Natural killer cell (primary cell): ENCODE data around the gene ROBO1. TPM values are rescaled to one million over a fixed set of nuclear protein-coding genes. Genes with fewer than 3 reads are reported as not detected.

ENCODE experiments used
- ATAC-seq, 3 donors: fragments of 150-1000 bp in 2 of 3; fragments of 200-7000 bp in 1 of 3; cut with Tn5 transposase; 1 replicate in 1 of 3; 2 replicates in 2 of 3; pipeline ENCODE4 v1.10.0; 2021; ENCODE audit warnings: mild to moderate bottlenecking in 2 of 3, moderate library complexity in 2 of 3
- DNase-seq, 2 donors: peaks; one replicate each; pipeline versions ENCODE4 v3.0.0 to v3.0.0-alpha.2; 2013 to 2021; ENCODE audit warnings: mixed read lengths in 1 of 2
- H3K27ac ChIP-seq: one replicate; pipeline ENCODE4 v1.5.1; 2013; ENCODE audit warnings: mild to moderate bottlenecking, low read length
- H3K27me3 ChIP-seq: one replicate; pipeline ENCODE4 v1.6.1; 2013; ENCODE audit warnings: low read length; ENCODE audit not compliant: control insufficient read depth, insufficient read depth
- H3K36me3 ChIP-seq: one replicate; pipeline ENCODE4 v1.6.1; 2013; ENCODE audit warnings: low read length; ENCODE audit not compliant: control insufficient read depth, insufficient read depth
- H3K4me1 ChIP-seq: one replicate; pipeline ENCODE4 v1.6.1; 2013; ENCODE audit warnings: low read length; ENCODE audit not compliant: control insufficient read depth, insufficient read depth
- H3K4me3 ChIP-seq: one replicate; pipeline ENCODE4 v1.5.1; 2013; ENCODE audit warnings: low read length
- H3K9me3 ChIP-seq: one replicate; pipeline ENCODE4 v1.6.1; 2013; ENCODE audit warnings: low read length; ENCODE audit not compliant: control insufficient read depth, insufficient read depth
- H3K27ac Mint-ChIP-seq, 2 donors: one replicate each; pipeline ENCODE4 v1.8.0; 2022; ENCODE audit warnings: mild to moderate bottlenecking in 2 of 2, mixed read lengths in 2 of 2, moderate library complexity in 1 of 2
- H3K27me3 Mint-ChIP-seq, 2 donors: one replicate each; pipeline ENCODE4 v1.8.0; 2022; ENCODE audit warnings: low read depth in 2 of 2, mixed read lengths in 2 of 2
- H3K36me3 Mint-ChIP-seq: one replicate; pipeline ENCODE4 v1.8.0; 2022; ENCODE audit warnings: mixed read lengths
- H3K4me1 Mint-ChIP-seq, 2 donors: one replicate each; pipeline ENCODE4 v1.8.0; 2022; ENCODE audit warnings: mixed read lengths in 2 of 2
- H3K4me3 Mint-ChIP-seq: one replicate; pipeline ENCODE4 v1.8.0; 2022; ENCODE audit warnings: mild to moderate bottlenecking, moderate library complexity, mixed read lengths
- H3K9me3 Mint-ChIP-seq, 2 donors: one replicate each; pipeline ENCODE4 v1.8.0; 2022; ENCODE audit warnings: mixed read lengths in 2 of 2
- WGBS: methylation state at CpG from one replicate; pipeline ENCODE4 v1.1.7; 2013; ENCODE audit warnings: missing lambda C conversion rate; ENCODE audit not compliant: insufficient coverage; 5-methylcytosine and 5-hydroxymethylcytosine counted together
- intact Hi-C: fragments of 100-400 bp; cut with micrococcal nuclease; formaldehyde crosslinking; loops from one replicate; pipeline ENCODE4 v1.14.2; 2022
- total RNA-seq, 4 donors: library from RNA; stranded (reverse); fragments of 120-200 nt in 1 of 4; gene quantifications; one replicate each; pipeline versions ENCODE4 v1.2.3 to v1.2.4, GENCODE V29; 2013 to 2022
- TF ChIP-seq, protein P1 (sequence below): fragments of 200-600 bp; IDR thresholded peaks from one replicate; pipeline ENCODE4 v1.8.0; 2022; ENCODE audit warnings: antibody characterized with exemption

The ROBO1 gene
- total RNA-seq, 3 donors from 2014 or later (not counting 1 experiment from before 2014, with no cell fraction given), result 0.07 TPM; not detected in 2

DNA sequence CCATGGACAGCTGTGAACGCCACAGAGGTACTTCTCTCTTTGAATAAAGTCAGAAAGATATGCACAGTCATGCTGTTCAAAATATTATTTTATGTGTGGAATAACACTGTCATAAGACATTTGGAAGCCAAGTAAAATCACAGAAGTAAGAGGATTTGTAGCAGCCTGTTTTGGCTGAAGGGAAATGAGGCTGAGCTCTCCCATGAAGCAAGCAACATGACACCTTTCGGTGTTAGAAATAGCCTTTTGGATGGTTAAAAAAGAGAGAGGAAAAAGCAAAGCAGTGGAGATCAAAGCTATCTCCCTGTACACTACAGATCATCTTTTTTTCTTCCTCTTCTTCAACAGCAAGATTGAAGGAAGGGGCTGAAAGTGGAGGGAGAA lies 755.3 kb downstream of the ROBO1 start:
- H3K9me3 Mint-ChIP-seq, result peaks cover 6 to 7% of the 10 kb centered on the region in 2 donors
- no peak overlapping the region for H3K4me3 Mint-ChIP-seq
- DNase-seq, result no peak
- intact Hi-C loops, result no loop called here
- Histone ChIP-seq H3K4me1 (no peaks in the 10 kb centered on the region), H3K27me3 (no peaks in the 10 kb centered on the region), H3K27ac (no peak overlapping the region), H3K4me3 (no peak overlapping the region), H3K9me3 (no peaks in the 10 kb centered on the region), H3K36me3 (no peaks in the 10 kb centered on the region)
- H3K27ac Mint-ChIP-seq, result no peak overlapping the region
- H3K4me1 Mint-ChIP-seq, result no peaks in the 10 kb centered on the region
- TF ChIP-seq, protein P1, sequence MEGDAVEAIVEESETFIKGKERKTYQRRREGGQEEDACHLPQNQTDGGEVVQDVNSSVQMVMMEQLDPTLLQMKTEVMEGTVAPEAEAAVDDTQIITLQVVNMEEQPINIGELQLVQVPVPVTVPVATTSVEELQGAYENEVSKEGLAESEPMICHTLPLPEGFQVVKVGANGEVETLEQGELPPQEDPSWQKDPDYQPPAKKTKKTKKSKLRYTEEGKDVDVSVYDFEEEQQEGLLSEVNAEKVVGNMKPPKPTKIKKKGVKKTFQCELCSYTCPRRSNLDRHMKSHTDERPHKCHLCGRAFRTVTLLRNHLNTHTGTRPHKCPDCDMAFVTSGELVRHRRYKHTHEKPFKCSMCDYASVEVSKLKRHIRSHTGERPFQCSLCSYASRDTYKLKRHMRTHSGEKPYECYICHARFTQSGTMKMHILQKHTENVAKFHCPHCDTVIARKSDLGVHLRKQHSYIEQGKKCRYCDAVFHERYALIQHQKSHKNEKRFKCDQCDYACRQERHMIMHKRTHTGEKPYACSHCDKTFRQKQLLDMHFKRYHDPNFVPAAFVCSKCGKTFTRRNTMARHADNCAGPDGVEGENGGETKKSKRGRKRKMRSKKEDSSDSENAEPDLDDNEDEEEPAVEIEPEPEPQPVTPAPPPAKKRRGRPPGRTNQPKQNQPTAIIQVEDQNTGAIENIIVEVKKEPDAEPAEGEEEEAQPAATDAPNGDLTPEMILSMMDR, result no peak
- H3K36me3 Mint-ChIP-seq, result no peaks in the 10 kb centered on the region
- WGBS, result 8% methylated on average over 1 of the region's 2 CpGs
- no peak for ATAC-seq
- no peaks in the 10 kb centered on the region for H3K27me3 Mint-ChIP-seq

GRCh38 chr3:79011821-79012529 lies 755.8 kb downstream of the ROBO1 start:
- Histone ChIP-seq H3K4me1 (no peaks in the 10 kb centered on the region), H3K27me3 (no peaks in the 10 kb centered on the region), H3K27ac (no peak overlapping the region), H3K36me3 (no peaks in the 10 kb centered on the region), H3K4me3 (no peak overlapping the region), H3K9me3 (no peaks in the 10 kb centered on the region)
- Mint-ChIP-seq H3K27ac (no peak overlapping the region), H3K4me1 (no peaks in the 10 kb centered on the region), H3K36me3 (no peaks in the 10 kb centered on the region), H3K4me3 (no peak overlapping the region), H3K9me3 (peaks cover 6 to 7% of the 10 kb centered on the region in 2 donors), H3K27me3 (no peaks in the 10 kb centered on the region)
- ATAC-seq, result no peak
- TF ChIP-seq, protein P1, result no peak
- DNase-seq, result no peak
- 62% methylated on average over 5 of the region's 5 CpGs for WGBS
- intact Hi-C loops, result no loop called here

DNA sequence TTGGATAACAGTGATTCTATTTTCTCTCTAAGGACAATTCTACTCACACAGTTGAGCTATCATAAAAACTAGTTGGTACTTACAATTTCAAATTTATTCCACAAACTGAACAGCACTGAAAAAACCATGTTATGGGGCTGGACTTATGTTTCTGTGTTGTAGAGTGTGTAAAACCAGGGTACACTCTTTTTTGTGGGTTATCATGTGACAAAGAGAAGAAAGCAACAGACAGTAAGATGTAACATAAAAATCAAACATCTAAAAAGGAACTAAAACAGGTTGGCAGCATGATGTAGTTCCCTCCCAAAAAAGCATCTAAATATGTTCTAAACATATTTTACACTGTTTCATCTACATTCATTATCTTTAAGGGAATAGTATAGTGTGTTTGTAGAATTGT lies 757.9 kb downstream of the ROBO1 start:
- no peak overlapping the region for H3K4me3 Mint-ChIP-seq
- intact Hi-C loops, result no loop called here

More for the DNA sequence above, 757.9 kb downstream of the ROBO1 start:
- H3K27ac ChIP-seq, result no peak overlapping the region
- H3K4me1 ChIP-seq, result no peaks in the 10 kb centered on the region
- H3K27me3 ChIP-seq, result no peaks in the 10 kb centered on the region
- no peaks in the 10 kb centered on the region for H3K36me3 ChIP-seq
- H3K9me3 ChIP-seq, result no peaks in the 10 kb centered on the region
- no peaks in the 10 kb centered on the region for H3K4me1 Mint-ChIP-seq
- TF ChIP-seq, protein P1, result no peak
- H3K9me3 Mint-ChIP-seq, result peaks cover 9 to 13% of the 10 kb centered on the region in 2 donors
- no peaks in the 10 kb centered on the region for H3K36me3 Mint-ChIP-seq
- H3K27ac Mint-ChIP-seq, result no peak overlapping the region
- ATAC-seq, result no peak
- DNase-seq, result no peak
- no peak overlapping the region for H3K4me3 ChIP-seq
- H3K27me3 Mint-ChIP-seq, result no peaks in the 10 kb centered on the region
